HEK293T (cell line): ENCODE data around the gene MAGEA8.
"Not testable (repeated sequence)": the region's sequence is repeated elsewhere in the genome, so short reads cannot be mapped to it uniquely, and the experiment has no call there.

Source experiments
- ARNT ChIP-seq: fragments of 450-650 bp; IDR thresholded peaks from 2 replicates; pipeline ENCODE4 v1.6.1; 2017; ENCODE audit warnings: mild to moderate bottlenecking
- BHLHE40 ChIP-seq: fragments of 450-650 bp; IDR thresholded peaks from 2 replicates; pipeline ENCODE4 v1.6.1; 2016; ENCODE audit warnings: mild to moderate bottlenecking, moderate library complexity, borderline replicate concordance
- CTBP1 ChIP-seq: fragments of 450-650 bp; IDR thresholded peaks from 2 replicates; pipeline ENCODE4 v1.6.1; 2016; ENCODE audit warnings: borderline replicate concordance
- ELF4 ChIP-seq: fragments of 450-650 bp; IDR thresholded peaks from 2 replicates; pipeline ENCODE4 v1.6.1; 2017; ENCODE audit warnings: antibody characterized with exemption
- FOXA1 ChIP-seq: fragments of 450-650 bp; IDR thresholded peaks from 2 replicates; pipeline ENCODE4 v1.6.1; 2016; ENCODE audit warnings: mild to moderate bottlenecking
- FOXM1 ChIP-seq: fragments of 450-650 bp; IDR thresholded peaks from 2 replicates; pipeline ENCODE4 v1.6.1; 2017; ENCODE audit warnings: mild to moderate bottlenecking, borderline replicate concordance
- L3MBTL2 ChIP-seq: fragments of 450-650 bp; conservative IDR thresholded peaks from 2 replicates; pipeline ENCODE4 v1.6.1; 2016; ENCODE audit warnings: mild to moderate bottlenecking
- LEF1 ChIP-seq: fragments of 450-650 bp; IDR thresholded peaks from 2 replicates; pipeline ENCODE4 v1.6.1; 2017; ENCODE audit warnings: mild to moderate bottlenecking, borderline replicate concordance
- NFRKB ChIP-seq: fragments of 450-650 bp; IDR thresholded peaks from 2 replicates; pipeline ENCODE4 v1.6.1; 2016; ENCODE audit warnings: mild to moderate bottlenecking, moderate library complexity
- SP1 ChIP-seq: fragments of 450-650 bp; IDR thresholded peaks from 2 replicates; pipeline ENCODE4 v1.6.1; 2017
- SUZ12 ChIP-seq: fragments of 450-650 bp; IDR thresholded peaks from 2 replicates; pipeline ENCODE4 v1.6.1; 2016; ENCODE audit warnings: mild to moderate bottlenecking
- TARDBP ChIP-seq: fragments of 450-650 bp; IDR thresholded peaks from 2 replicates; pipeline ENCODE4 v1.6.1; 2016

- not testable (repeated sequence) for TF ChIP-seq NFRKB, CTBP1, TARDBP, ELF4, FOXM1, ARNT, SUZ12, SP1, BHLHE40, FOXA1, L3MBTL2, LEF1
These were observed 48.4 kb downstream of the MAGEA8 start, which contains the start of gene HSFX4 for GRCh38 chrX:149929400-149929799.
